ENCODE results near the gene FCHO1.

GRCh38 chr19:17721111-17721628 is 30.1 kb upstream of the FCHO1 start:
- TF ChIP-seq POLR2AphosphoS5 (IDR thresholded peaks at IDR 0.05) (no peak), CTCF (IDR thresholded peaks at IDR 0.05) (no peak)
